Pancreas (tissue), 10 donors: Measurements from ENCODE around the gene EDC3. TPM values are rescaled to one million over a fixed set of nuclear protein-coding genes. Genes with fewer than 3 reads are reported as not detected.
"Not testable (repeated sequence)": the region's sequence is repeated elsewhere in the genome, so short reads cannot be mapped to it uniquely, and the experiment has no call there.

Experiments
- ATAC-seq, 4 donors: fragments of 200-7000 bp; cut with Tn5 transposase; one replicate each; pipeline versions ENCODE4 v1.8.0 to v1.9.1; 2020; ENCODE audit warnings: mild to moderate bottlenecking in 4 of 4, moderate library complexity in 4 of 4
- DNase-seq, 6 donors: peaks; one replicate each; pipeline ENCODE4 v3.0.0-alpha.2; 2020
- FAIRE-seq: peaks from 2 replicates; lab custom pipeline; 2012; peaks lifted over from hg19 to GRCh38; lab: Jason Lieb, UNC
- H3K27ac ChIP-seq, 4 donors: fragments of 200-600 bp; sonication (generic); 1 replicate in 3 of 4; 2 replicates in 1 of 4; pipeline versions ENCODE4 v1.5.0 to v1.8.0; 2020
- H3K27me3 ChIP-seq, 4 donors: fragments of 200-600 bp; one replicate each; pipeline ENCODE4 v1.8.0; 2021
- H3K36me3 ChIP-seq, 3 donors: fragments of 200-600 bp; sonication (generic) in 1 of 3; one replicate each; pipeline versions ENCODE4 v1.5.0 to v1.8.0; 2020 to 2021
- H3K4me1 ChIP-seq, 3 donors: fragments of 200-600 bp; one replicate each; pipeline ENCODE4 v1.8.0; 2021
- H3K4me3 ChIP-seq, 4 donors: fragments of 200-600 bp; sonication (generic) in 2 of 4; one replicate each; pipeline versions ENCODE4 v1.5.0 to v1.8.0; 2020 to 2021
- H3K9me3 ChIP-seq, 4 donors: fragments of 200-600 bp; one replicate each; pipeline ENCODE4 v1.8.0; 2021
- CTCF ChIP-seq, 4 donors: fragments of 200-600 bp; sonication (generic) in 3 of 4; IDR thresholded peaks; one replicate each; pipeline versions ENCODE4 v1.5.0 to v1.8.0; 2021; ENCODE audit warnings: antibody characterized with exemption in 4 of 4
- WGBS, 2 donors: extraction: QIAGEN DNeasy Blood & Tissue Kit; methylation state at CpG; one replicate each; pipeline ENCODE4 v1.1.7; 2013; 5-methylcytosine and 5-hydroxymethylcytosine counted together
- intact Hi-C, 3 donors: fragments of 100-400 bp; cut with DNase I; formaldehyde crosslinking; loops; one replicate each; pipeline versions ENCODE4 v1.11.1 to v1.14.2; 2022
- polyA plus RNA-seq, 2 donors: library from polyadenylated mRNA; stranded (reverse); fragments of 200-250 nt; gene quantifications; one replicate each; pipeline ENCODE4 v1.2.3, GENCODE V29; 2013
- total RNA-seq, 6 donors: library from RNA; stranded (reverse); fragmentation: NEBNext Ultra II Directional in 4 of 6; extraction: Animal tissue kit (Norgen Biotek cat#: 25700) in 4 of 6; gene quantifications; one replicate each; pipeline versions ENCODE4 v1.2.1 to v1.2.4, GENCODE V29; 2021 to 2023
- donor health status: healthy with polysubstance abuse.
- donor health status: DM: no; HTN: no; CAD: no; lungs with moderate emphysema.
- donor health status: DM: no; HTN: no; CAD: no.
- donor health status: control.
- donor health status: control.
- donor health status: Bipolar disorder and iron deficiency.
- donor health status: DM: yes; HTN: yes; CAD: no.
- donor health status: DM: no; HTN: no; CAD: no.
- donor health status: DM: no; HTN: no; CAD: no.
- donor health status: DM: yes; HTN: yes; CAD: no.

EDC3 gene
- total and polyA plus RNA-seq, 8 donors: 7.6 to 19.5 (median 11.5) TPM

DNA sequence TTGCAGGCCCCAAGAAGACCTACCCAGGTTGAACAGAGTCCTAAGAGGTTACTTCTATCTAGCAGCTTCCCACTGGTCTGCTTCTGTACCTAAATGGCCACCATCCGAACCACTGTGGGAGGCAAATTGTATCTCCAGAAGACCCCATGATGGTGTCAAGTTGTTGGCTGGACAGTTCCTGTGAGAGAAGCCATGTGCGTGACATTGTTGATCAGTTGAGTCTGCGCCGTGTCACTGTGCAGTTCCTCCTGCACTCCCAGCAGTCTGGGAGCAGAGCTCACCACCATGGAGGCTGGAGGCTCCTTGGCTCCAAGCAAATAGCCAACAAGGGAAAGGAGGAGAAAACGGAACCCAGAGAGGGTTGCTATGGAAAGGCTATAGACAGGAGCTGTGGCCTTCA is 37.0 kb upstream of the EDC3 start:
- FAIRE-seq: no peak
- no peaks in the 10 kb centered on the region for H3K9me3 ChIP-seq
- H3K4me3 ChIP-seq: no peak overlapping the region
- intact Hi-C loops: no loop called here
- WGBS, 2 donors: 64 to 68% methylated on average over 5 of the region's 5 CpGs
- H3K4me1 ChIP-seq: no peaks in the 10 kb centered on the region
- no peak for DNase-seq
- no peak for TF ChIP-seq CTCF (IDR thresholded peaks at IDR 0.05)
- no peaks in the 10 kb centered on the region for H3K36me3 ChIP-seq
- H3K27ac ChIP-seq: no peak overlapping the region
- ATAC-seq: no peak
- H3K27me3 ChIP-seq: no peaks in the 10 kb centered on the region

- Histone ChIP-seq H3K27ac (no peak overlapping the region), H3K36me3 (no peaks in the 10 kb centered on the region), H3K9me3 (no peaks in the 10 kb centered on the region), H3K4me3 (no peak overlapping the region), H3K4me1 (peaks cover 0 to 5% (median 0%) of the 10 kb centered on the region in 3 donors), H3K27me3 (no peaks in the 10 kb centered on the region)
- no peak for DNase-seq
- ATAC-seq: no peak
- intact Hi-C loops: no loop called here
- TF ChIP-seq CTCF (IDR thresholded peaks at IDR 0.05): no peak
- 75 to 76% methylated on average over 7 of the region's 7 CpGs for WGBS, 2 donors
- FAIRE-seq: no peak
Observed at GRCh38 chr15:74730619-74731316, 34.9 kb upstream of the EDC3 start.

GRCh38 chr15:74729372-74729771 is 33.5 kb upstream of the EDC3 start:
- DNase-seq, FAIRE-seq, H3K4me3 ChIP-seq, H3K36me3 ChIP-seq, H3K27me3 ChIP-seq, ATAC-seq, H3K4me1 ChIP-seq, H3K9me3 ChIP-seq, intact Hi-C loops, H3K27ac ChIP-seq: not testable (repeated sequence)
- 70 to 74% methylated on average over 6 of the region's 6 CpGs for WGBS, 2 donors

- intact Hi-C loops, H3K9me3 ChIP-seq, H3K27ac ChIP-seq, H3K36me3 ChIP-seq, DNase-seq, H3K27me3 ChIP-seq, H3K4me3 ChIP-seq, ATAC-seq, FAIRE-seq, H3K4me1 ChIP-seq: not testable (repeated sequence)
- 74 to 80% methylated on average over 17 to 22 of the region's 30 CpGs for WGBS, 2 donors
Observed at GRCh38 chr15:74728699-74729098, 32.9 kb upstream of the EDC3 start.

GRCh38 chr15:74727727-74728126 is 31.9 kb upstream of the EDC3 start:
- FAIRE-seq (no peak), DNase-seq (no peak), ATAC-seq (no peak)
- Histone ChIP-seq H3K27ac (no peak overlapping the region), H3K9me3 (no peaks in the 10 kb centered on the region), H3K4me3 (no peak overlapping the region), H3K27me3 (no peaks in the 10 kb centered on the region), H3K4me1 (peaks cover 0 to 5% (median 0%) of the 10 kb centered on the region in 3 donors), H3K36me3 (no peaks in the 10 kb centered on the region)
- no peak for TF ChIP-seq CTCF (IDR thresholded peaks at IDR 0.05)
- intact Hi-C loops: no loop called here
- 59 to 62% methylated on average over 7 of the region's 7 CpGs for WGBS, 2 donors

- Histone ChIP-seq H3K27me3 (no peaks in the 10 kb centered on the region), H3K4me1 (peaks cover 0 to 5% (median 0%) of the 10 kb centered on the region in 3 donors), H3K36me3 (no peaks in the 10 kb centered on the region), H3K9me3 (no peaks in the 10 kb centered on the region), H3K4me3 (peak overlapping the region in 3 of 4 donors; percentile 45 to 69 (median 52)), H3K27ac (no peak overlapping the region)
- DNase-seq (no peak), ATAC-seq (peak in 2 of 4 donors; percentile 1 to 4), FAIRE-seq (no peak)
- no peak for TF ChIP-seq CTCF (IDR thresholded peaks at IDR 0.05)
- intact Hi-C loops: no loop called here
- 24 to 25% methylated on average over 21 to 24 of the region's 24 CpGs for WGBS, 2 donors
Observed at GRCh38 chr15:74726774-74727164, 30.9 kb upstream of the EDC3 start.
